ENCODE data around the gene PCSK5. TPM values are rescaled to one million over a fixed set of nuclear protein-coding genes. Genes with fewer than 3 reads are reported as not detected.

Gene PCSK5
- total and polyA plus RNA-seq, 8 donors, result 0.99 to 10.3 (median 4.4) TPM

DNA sequence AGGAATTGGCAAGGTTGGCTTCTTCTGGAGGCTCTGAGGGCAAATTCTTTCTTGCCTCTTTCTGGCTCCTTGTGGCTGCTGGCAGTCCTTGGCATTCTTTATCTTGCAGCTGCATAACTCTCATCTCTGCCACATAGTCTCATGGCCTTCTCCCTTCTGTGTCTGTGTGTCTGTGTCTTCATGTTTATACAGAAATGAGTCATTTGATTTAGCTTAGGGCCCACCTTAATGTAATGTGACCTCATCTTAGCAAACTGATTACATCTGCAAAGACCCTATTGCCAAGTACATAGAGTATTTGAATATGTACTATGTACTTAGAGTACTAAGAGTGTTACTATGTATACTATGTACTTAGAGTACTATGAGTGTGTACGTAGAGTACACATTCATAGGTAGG is 381.3 kb downstream of the PCSK5 start:
- Histone ChIP-seq H3K27ac (no peak overlapping the region), H3K4me1 (no peaks in the 10 kb centered on the region), H3K4me3 (no peak overlapping the region), H3K36me3 (no peaks in the 10 kb centered on the region), H3K9me3 (no peaks in the 10 kb centered on the region), H3K27me3 (no peaks in the 10 kb centered on the region)
- no peak for ATAC-seq
- 91 to 94% methylated on average over 1 of the region's 1 CpG for WGBS, 2 donors
- FAIRE-seq, result no peak
- no peak for DNase-seq
- intact Hi-C loops (cut with DNase I), result no loop called here
- TF ChIP-seq, protein P1, sequence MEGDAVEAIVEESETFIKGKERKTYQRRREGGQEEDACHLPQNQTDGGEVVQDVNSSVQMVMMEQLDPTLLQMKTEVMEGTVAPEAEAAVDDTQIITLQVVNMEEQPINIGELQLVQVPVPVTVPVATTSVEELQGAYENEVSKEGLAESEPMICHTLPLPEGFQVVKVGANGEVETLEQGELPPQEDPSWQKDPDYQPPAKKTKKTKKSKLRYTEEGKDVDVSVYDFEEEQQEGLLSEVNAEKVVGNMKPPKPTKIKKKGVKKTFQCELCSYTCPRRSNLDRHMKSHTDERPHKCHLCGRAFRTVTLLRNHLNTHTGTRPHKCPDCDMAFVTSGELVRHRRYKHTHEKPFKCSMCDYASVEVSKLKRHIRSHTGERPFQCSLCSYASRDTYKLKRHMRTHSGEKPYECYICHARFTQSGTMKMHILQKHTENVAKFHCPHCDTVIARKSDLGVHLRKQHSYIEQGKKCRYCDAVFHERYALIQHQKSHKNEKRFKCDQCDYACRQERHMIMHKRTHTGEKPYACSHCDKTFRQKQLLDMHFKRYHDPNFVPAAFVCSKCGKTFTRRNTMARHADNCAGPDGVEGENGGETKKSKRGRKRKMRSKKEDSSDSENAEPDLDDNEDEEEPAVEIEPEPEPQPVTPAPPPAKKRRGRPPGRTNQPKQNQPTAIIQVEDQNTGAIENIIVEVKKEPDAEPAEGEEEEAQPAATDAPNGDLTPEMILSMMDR (IDR thresholded peaks at IDR 0.05), result no peak

- Histone ChIP-seq H3K4me3 (no peak overlapping the region), H3K36me3 (no peaks in the 10 kb centered on the region), H3K9me3 (no peaks in the 10 kb centered on the region), H3K27ac (no peak overlapping the region), H3K27me3 (no peaks in the 10 kb centered on the region), H3K4me1 (no peaks in the 10 kb centered on the region)
- 90 to 96% methylated on average over 7 of the region's 7 CpGs for WGBS, 2 donors
- intact Hi-C loops (cut with DNase I), result no loop called here
- no peak for ATAC-seq
- FAIRE-seq, result no peak
- TF ChIP-seq, protein P1 (IDR thresholded peaks at IDR 0.05), result no peak
- DNase-seq, result no peak
These were observed 398.6 kb downstream of the PCSK5 start for GRCh38 chr9:76289042-76289441.

DNA sequence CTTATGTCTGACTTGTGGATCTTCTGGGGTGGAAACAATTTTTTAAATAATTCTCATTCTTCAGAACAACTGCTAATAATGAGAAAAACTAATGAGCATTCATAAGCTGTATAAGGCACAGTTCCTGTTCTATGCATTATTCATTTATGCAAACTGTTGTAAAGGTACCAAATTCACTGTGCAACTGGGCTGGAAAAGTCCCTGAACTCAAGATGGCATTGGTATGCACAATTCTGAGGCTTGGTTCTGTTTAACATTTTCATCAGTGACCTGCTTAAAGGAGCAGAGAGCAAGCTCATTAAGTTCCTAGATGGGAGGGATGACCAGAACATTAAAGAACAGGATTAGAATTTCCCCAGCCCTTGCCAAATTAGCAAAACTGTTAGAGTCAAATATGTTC is 399.2 kb downstream of the PCSK5 start:
- ATAC-seq (no peak), FAIRE-seq (no peak), DNase-seq (no peak)
- H3K4me3 ChIP-seq, result no peak overlapping the region
- intact Hi-C loops (cut with DNase I), result loop anchor here in 2 of 3 donors (10.0 kb wide), 2 partner anchors 425 to 1085 kb away; no protein-coding TSS in a partner anchor
- no peaks in the 10 kb centered on the region for H3K9me3 ChIP-seq
- no peaks in the 10 kb centered on the region for H3K27me3 ChIP-seq
- TF ChIP-seq, protein P1 (IDR thresholded peaks at IDR 0.05), result no peak
- no peaks in the 10 kb centered on the region for H3K36me3 ChIP-seq
- no peaks in the 10 kb centered on the region for H3K4me1 ChIP-seq
- H3K27ac ChIP-seq, result no peak overlapping the region

GRCh38 chr9:76290555-76290954 is 400.1 kb downstream of the PCSK5 start:
- H3K27me3 ChIP-seq, result no peaks in the 10 kb centered on the region
- FAIRE-seq (no peak), ATAC-seq (no peak), DNase-seq (no peak)
- WGBS, 2 donors, result 77 to 88% methylated on average over 2 of the region's 2 CpGs
- no peaks in the 10 kb centered on the region for H3K4me1 ChIP-seq
- no peaks in the 10 kb centered on the region for H3K36me3 ChIP-seq
- no peak overlapping the region for H3K27ac ChIP-seq
- no peaks in the 10 kb centered on the region for H3K9me3 ChIP-seq
- intact Hi-C loops (cut with DNase I), result loop anchor here in 2 of 3 donors (10.0 kb wide), 2 partner anchors 426 to 1086 kb away; no protein-coding TSS in a partner anchor
- TF ChIP-seq, protein P1 (IDR thresholded peaks at IDR 0.05), result no peak
- H3K4me3 ChIP-seq, result no peak overlapping the region

GRCh38 chr9:76292246-76292645 is 401.8 kb downstream of the PCSK5 start:
- no peaks in the 10 kb centered on the region for H3K36me3 ChIP-seq
- no peak overlapping the region for H3K4me3 ChIP-seq
- H3K27ac ChIP-seq, result no peak overlapping the region
- H3K9me3 ChIP-seq, result no peaks in the 10 kb centered on the region
- H3K27me3 ChIP-seq, result no peaks in the 10 kb centered on the region
- intact Hi-C loops (cut with DNase I), result loop anchor here in 2 of 3 donors (10.0 kb wide), 2 partner anchors 427 to 1087 kb away; no protein-coding TSS in a partner anchor
- DNase-seq (no peak), ATAC-seq (peak in 1 of 4 donors; percentile 20), FAIRE-seq (no peak)
- no peaks in the 10 kb centered on the region for H3K4me1 ChIP-seq
- WGBS, 2 donors, result 78 to 79% methylated on average over 7 of the region's 7 CpGs
- TF ChIP-seq, protein P1 (IDR thresholded peaks at IDR 0.05), result no peak

Measured in pancreas (tissue), 10 donors.